Stimulated activated CD4-positive, alpha-beta T cell treated with anti-CD3 and anti-CD28 coated beads, Interleukin-2, amount 100 ng/mL, for 24 hours (primary cell): ENCODE measurements around the gene PPP2R5E.
"Not testable (repeated sequence)": the region's sequence is repeated elsewhere in the genome, so short reads cannot be mapped to it uniquely, and the experiment has no call there.

ENCODE experiments used
- DNase-seq, 2 donors: peaks; one replicate each; pipeline ENCODE4 v3.0.0-alpha.2; 2020

PPP2R5E gene

DNA sequence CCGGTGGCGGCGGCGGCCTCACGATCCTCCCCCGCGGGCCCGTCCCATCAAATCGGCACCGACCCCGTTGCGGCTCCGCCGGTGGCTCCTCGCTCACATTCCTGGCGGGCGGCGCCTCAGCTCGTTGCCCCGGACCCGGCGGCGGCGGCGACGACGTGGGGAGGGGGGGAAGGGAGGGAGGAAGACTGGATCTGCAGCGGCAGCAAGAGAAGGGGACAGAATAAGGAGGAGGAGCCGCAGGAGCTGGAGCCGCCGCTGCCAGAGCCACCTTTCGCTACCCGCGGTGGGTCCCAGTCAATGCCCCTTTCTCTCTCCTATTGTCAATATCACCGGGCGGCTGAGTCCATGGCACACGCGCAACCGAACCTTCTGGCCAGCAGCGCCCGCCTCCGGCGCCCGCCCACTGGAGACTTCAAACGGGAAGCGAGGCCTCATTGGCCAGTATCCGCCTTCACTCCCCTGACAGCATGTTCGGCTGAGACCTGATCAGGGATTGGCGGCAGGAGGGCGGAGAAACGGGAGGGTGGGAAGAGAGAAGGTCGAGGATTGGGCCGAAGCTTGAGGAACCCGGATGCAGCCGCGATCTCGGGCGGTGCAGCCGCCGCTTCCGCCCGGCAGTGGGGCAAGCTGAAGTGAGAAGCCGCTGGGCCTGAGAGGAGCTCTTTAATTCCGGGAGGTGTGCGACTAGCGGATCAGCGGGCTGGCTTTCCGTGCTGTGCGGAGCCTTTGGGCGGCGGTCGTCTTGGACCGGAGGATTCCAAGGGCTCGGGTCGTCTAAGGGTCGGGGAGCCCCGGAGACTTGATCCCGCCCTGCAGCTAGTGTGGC lies at the start of gene PPP2R5E:
Gene PPP2R5E (minus strand): TSS at position 378 of the 826 bp plus-strand sequence. CDS start 3,692 bp downstream, outside the sequence.
- peak; percentile 95 to 97 for DNase-seq

DNA sequence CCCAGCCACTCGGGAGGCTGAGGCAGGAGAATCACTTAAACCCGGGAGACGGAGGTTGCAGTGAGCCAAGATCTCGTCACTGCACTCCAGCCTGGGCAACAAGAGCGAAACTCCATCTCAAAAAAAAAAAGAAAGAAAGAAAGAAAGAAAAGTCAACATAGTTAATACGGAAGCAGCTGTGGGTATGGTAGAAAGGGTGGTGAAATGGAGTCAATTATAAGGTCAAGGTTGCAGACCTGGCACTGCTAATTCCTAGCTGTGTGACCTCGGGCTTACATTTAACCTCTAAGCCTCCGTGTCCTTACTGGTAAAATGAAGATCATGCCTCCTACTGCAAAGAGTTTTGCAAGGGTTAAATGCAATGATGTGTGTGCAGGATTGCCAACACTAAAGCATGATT lies 39.9 kb upstream of the PPP2R5E start:
- DNase-seq, result not testable (repeated sequence)

DNA sequence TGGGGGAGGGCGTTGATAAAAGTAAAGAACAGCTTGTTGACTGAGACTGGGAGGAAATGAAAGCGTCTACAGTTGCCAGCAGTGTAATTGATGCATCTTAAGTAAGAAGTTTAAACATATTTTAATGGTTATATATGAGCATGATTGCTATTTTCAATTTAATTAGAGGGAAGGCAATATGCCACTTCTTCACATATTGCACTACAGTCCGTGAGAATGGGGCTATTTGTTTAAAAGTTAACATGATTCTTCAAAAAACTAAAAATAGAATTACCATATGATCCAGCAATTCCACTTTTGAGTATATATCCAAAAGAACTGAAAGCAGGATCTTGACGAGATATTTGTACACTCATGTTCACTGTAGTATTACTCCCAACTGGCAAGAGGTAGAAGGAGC lies 38.3 kb upstream of the PPP2R5E start:
- no peak for DNase-seq

GRCh38 chr14:63578300-63578699 lies 35.1 kb upstream of the PPP2R5E start:
- no peak for DNase-seq

DNA sequence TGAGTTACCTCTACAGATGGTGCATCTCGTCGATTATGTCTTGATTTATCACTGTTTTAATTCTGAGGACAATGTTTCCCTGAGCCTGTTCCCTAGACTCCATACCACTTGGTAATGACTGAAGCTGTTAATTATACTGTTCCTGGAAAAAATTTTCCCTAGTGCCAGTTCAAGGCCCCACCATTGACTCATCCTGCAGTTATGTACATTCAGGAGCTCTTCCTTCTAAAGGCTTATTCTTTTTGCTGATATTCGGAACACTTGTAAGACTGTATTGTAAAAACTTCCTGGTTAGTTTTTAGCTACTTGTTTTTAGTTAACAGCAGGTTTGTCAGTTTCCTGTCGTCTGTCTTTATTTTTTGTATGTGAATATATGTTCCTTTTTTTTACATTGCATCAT lies 30.4 kb upstream of the PPP2R5E start:
- DNase-seq, result no peak

- no peak for DNase-seq
Measured at GRCh38 chr14:63565448-63565847, 22.3 kb upstream of the PPP2R5E start.

DNA sequence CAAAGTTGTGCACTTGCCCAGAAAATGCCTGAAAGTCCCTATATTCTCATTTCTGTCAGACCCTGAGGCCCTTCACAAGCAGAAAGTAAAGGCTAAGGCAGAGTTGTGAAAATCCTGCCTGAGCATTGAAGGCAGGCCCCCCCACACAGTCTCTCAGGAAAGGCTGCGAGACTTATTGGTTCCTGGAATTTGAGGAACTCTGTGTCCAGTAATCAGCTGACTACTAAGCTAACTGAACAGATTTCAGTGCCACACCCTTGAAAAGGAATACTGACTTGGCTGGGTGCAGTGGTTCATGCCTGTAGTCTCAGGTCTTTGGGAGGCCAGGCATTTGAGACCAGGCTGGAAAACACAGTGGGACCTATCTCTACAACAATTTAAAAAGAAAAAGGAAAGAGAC lies 21.1 kb upstream of the PPP2R5E start:
- DNase-seq, result no peak

- DNase-seq, result no peak
Measured at GRCh38 chr14:63563370-63564026, 20.3 kb upstream of the PPP2R5E start.

- no peak for DNase-seq
Measured at GRCh38 chr14:63562405-63562804, 19.2 kb upstream of the PPP2R5E start.

GRCh38 chr14:63555572-63555971 lies 12.4 kb upstream of the PPP2R5E start:
- DNase-seq, result peak in 1 of 2 donors; percentile 20

- no peak for DNase-seq
Measured at GRCh38 chr14:63551332-63551731, 8.2 kb upstream of the PPP2R5E start.

DNA sequence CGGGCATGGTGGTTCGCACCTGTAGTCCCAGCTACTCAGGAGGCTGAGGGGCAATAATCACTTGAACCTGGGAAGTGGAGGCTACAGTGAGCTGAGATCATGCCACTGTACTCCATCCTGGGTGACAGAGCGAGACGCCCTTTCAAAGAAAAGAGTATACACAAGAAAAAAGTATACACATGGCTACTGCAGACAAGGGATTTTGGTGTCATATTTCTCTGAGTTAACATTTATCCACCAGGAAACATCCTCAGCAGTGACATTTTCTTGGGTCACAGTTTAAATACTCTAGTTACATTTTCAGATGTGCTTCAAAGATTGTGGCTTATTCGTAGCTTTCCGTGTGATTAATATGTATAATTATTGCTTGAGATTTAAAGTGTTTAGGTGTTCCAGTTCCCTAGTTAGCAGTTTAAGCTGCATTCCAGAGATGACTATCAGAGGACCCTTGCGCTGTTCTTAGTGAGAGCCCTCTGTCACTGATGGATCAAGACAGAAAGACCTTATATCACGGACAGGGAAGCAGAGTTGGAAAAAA lies 4.7 kb upstream of the PPP2R5E start:
- no peak for DNase-seq

- DNase-seq, result no peak
Measured at GRCh38 chr14:63545431-63545830, 2.3 kb upstream of the PPP2R5E start.

- DNase-seq, result no peak
Measured at GRCh38 chr14:63544591-63545299, 1.6 kb upstream of the PPP2R5E start.

- no peak for DNase-seq
Measured at GRCh38 chr14:63543826-63544406, 739 bp upstream of the PPP2R5E start.

GRCh38 chr14:63542231-63542999 lies 762 bp downstream of the PPP2R5E start:
- peak; percentile 17 to 24 for DNase-seq

DNA sequence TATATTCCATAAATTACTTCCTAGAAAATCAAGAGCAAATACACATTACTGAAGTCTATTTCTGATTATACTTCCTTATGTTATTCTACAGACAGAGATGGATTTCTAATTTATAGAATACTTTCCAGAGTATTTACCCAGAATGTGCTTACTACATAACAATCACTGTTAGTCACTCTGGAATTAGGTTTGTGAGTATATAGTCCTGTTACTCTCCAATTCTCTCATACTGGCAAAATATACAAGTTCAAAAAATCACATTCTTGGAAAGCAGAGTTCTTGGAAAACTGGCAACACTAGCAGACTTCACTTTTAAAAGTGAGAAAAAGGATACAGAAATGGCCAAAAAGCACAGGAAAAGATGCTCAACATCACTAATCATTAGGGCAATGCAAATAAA lies 7.3 kb downstream of the PPP2R5E start:
- no peak for DNase-seq

GRCh38 chr14:63533474-63533873 lies 9.7 kb downstream of the PPP2R5E start:
- no peak for DNase-seq

- no peak for DNase-seq
Measured at GRCh38 chr14:63524537-63525155, 18.5 kb downstream of the PPP2R5E start.

- no peak for DNase-seq
Measured at GRCh38 chr14:63523735-63524426, 19.3 kb downstream of the PPP2R5E start.

DNA sequence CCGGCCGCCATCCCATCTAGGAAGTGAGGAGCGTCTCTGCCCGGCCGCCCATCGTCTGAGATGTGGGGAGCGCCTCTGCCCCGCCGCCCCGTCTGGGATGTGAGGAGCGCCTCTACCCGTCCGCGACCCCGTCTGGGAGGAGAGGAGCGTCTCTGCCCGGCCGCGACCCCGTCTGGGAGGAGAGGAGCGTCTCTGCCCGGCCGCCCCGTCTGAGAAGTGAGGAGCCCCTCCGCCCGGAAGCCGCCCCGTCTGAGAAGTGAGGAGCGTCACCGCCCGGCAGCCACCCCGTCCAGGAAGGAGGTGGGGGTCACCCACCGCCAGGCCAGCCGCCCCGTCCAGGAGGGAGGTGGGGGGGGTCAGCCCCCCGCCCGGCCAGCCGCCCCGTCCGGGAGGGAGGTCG lies 20.7 kb downstream of the PPP2R5E start:
- not testable (repeated sequence) for DNase-seq
